ENCODE data around the gene KLK1. TPM values are rescaled to one million over a fixed set of nuclear protein-coding genes. Genes with fewer than 3 reads are reported as not detected.

KLK1 gene
- total RNA-seq, 1 donor from 2014 or later: not detected

DNA sequence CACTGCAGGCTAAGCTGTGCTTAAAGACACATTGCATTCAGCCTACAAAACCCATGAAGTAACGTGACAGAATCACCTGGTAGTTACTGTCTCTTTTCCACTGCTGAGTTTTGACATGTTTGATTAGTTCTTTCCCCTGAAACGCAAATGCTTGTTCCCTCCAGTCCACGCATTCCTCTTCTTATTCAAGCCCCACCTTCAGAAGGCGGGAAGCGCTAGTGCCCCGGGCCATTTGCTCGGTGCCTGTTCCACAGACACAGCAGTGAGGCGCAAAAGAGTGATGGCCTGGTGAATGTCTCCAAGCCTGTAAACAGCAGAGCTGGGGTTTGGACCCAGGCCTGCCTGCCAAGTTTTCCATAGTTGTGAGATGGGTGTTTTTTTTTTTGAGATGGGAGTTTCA, 22.5 kb downstream of the KLK1 start:
- no peak for DNase-seq (ENCODE audit: low spot score, unreplicated experiment)
- H3K36me3 Mint-ChIP-seq (ENCODE audit: insufficient read depth): peaks cover 8% of the 10 kb centered on the region
- H3K4me1 Mint-ChIP-seq (ENCODE audit: low read depth): peaks cover 21% of the 10 kb centered on the region
- no peak overlapping the region for H3K27ac Mint-ChIP-seq
- no peak for TF ChIP-seq CTCF (IDR thresholded peaks at IDR 0.05; ENCODE audit: unreplicated experiment)
- H3K27me3 Mint-ChIP-seq: no peaks in the 10 kb centered on the region
- no peaks in the 10 kb centered on the region for H3K9me3 Mint-ChIP-seq (ENCODE audit: low read depth)
- H3K4me3 Mint-ChIP-seq (ENCODE audit: low read depth): no peak overlapping the region

DNA sequence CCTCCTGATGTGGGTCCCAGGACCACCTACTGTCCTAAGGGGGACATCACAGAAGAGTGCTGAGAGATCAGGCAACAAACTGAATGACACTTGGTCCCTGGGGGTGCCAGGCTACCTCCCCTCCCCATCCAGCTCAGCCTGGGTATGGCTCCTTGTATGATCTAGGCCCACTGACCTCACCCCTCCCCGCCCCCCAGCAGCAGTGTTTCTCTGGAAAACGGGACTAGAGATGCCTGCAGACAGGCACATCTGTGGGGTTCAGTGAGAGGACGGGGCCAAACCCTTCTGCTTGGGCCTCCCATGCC, 24.1 kb downstream of the KLK1 start:
- Mint-ChIP-seq H3K36me3 (ENCODE audit: insufficient read depth) (peaks cover 8% of the 10 kb centered on the region), H3K4me3 (ENCODE audit: low read depth) (no peak overlapping the region), H3K27me3 (no peaks in the 10 kb centered on the region), H3K4me1 (ENCODE audit: low read depth) (peaks cover 19% of the 10 kb centered on the region), H3K27ac (no peak overlapping the region), H3K9me3 (ENCODE audit: low read depth) (no peaks in the 10 kb centered on the region)
- no peak for TF ChIP-seq CTCF (IDR thresholded peaks at IDR 0.05; ENCODE audit: unreplicated experiment)
- no peak for DNase-seq (ENCODE audit: low spot score, unreplicated experiment)

DNA sequence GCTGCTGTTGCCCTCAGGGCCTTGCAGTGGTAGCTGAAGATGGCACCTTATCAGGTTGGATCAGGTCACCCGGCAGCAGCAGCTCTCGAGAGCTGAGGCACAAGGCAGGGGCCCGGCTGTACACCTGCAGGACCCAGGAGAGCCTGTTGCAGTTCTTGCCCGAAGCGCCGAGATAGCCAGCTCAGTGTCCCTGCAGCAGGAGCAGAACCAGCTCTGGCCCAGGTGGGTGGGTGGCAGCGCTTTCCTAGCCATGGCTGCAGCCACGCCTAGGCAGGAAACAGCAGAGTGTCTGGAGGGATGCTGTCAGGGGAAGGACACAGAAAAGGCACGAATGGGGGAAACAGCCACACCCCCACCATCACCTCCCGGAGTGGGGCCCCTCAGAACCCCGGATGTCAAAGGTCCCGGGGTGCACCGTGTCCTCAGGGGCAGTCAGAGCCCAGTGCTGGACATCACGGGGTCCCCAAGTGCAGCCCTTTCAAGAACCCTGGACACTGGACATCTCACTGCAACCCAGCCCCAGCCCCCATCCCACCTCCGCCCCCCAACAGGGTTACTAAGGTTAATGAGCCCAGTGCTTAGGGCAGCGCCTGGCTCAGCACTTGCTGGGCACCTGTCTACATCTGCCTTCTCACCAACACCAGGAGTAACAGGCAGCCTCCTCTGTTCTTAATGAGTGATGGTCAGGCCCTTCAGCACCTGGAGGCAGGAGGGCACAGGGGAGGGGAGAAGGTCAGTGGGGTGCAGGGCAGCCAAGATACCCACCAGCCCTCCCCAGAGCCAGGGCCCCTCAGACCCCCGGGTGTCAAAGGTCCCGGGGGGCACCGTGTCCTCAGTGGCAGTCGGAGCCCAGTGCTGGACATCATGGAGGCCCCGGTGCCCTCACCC, 24.7 kb downstream of the KLK1 start:
- Mint-ChIP-seq H3K27me3 (no peaks in the 10 kb centered on the region), H3K4me3 (ENCODE audit: low read depth) (no peak overlapping the region), H3K36me3 (ENCODE audit: insufficient read depth) (peaks cover 8% of the 10 kb centered on the region), H3K9me3 (ENCODE audit: low read depth) (no peaks in the 10 kb centered on the region), H3K4me1 (ENCODE audit: low read depth) (peaks cover 22% of the 10 kb centered on the region), H3K27ac (no peak overlapping the region)
- DNase-seq (ENCODE audit: low spot score, unreplicated experiment): no peak
- no peak for TF ChIP-seq CTCF (IDR thresholded peaks at IDR 0.05; ENCODE audit: unreplicated experiment)

DNA sequence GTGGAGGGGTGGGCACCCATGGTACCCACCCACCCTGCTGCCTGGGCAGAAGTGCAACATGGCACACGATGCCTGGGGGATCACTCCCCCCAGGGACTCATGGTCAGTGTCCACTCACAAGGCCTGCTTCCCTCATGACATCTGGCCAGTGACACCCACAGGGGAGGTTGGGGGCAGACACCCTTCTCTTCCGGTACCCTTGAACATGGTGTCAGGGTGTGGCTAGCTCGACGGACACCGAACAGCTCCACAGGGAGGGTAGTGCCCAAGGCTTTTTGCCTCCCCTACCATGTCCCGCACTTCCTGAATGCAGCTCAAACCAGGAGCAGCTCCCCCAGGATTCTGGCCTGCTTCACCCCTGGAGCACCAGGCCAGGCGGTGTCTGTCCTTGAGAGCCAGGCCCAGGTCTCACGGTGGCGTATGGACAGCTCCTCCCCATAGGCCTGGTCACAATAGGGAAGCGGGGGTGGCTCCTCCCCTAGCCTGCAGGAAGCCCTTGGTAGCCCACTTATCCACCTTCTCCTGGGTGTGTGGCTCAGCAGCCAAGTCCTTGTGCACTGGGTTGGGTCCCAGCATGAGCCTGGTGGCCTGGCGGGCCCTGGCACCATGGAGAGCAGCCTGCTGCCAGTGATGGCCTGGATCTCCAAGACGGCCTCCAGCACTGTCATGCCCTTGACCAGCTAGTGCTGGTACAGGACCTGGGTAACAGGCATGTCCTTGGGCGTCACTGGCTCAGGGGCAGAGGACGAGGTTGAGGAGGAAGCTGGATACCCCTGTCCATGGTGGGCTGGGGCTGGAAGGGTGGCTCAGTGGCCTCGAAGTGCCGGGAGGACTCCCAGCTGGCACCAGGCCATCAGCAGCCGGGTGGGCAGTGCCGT, 25.6 kb downstream of the KLK1 start:
- no peak overlapping the region for H3K4me3 Mint-ChIP-seq (ENCODE audit: low read depth)
- TF ChIP-seq CTCF (IDR thresholded peaks at IDR 0.05; ENCODE audit: unreplicated experiment): no peak
- no peaks in the 10 kb centered on the region for H3K27me3 Mint-ChIP-seq
- H3K4me1 Mint-ChIP-seq (ENCODE audit: low read depth): peaks cover 14% of the 10 kb centered on the region
- H3K36me3 Mint-ChIP-seq (ENCODE audit: insufficient read depth): peaks cover 8% of the 10 kb centered on the region
- no peak for DNase-seq (ENCODE audit: low spot score, unreplicated experiment)
- no peak overlapping the region for H3K27ac Mint-ChIP-seq
- H3K9me3 Mint-ChIP-seq (ENCODE audit: low read depth): no peaks in the 10 kb centered on the region

GRCh38 chr19:50797429-50797780, 26.2 kb downstream of the KLK1 start:
- H3K9me3 Mint-ChIP-seq (ENCODE audit: low read depth): no peaks in the 10 kb centered on the region
- H3K36me3 Mint-ChIP-seq (ENCODE audit: insufficient read depth): peaks cover 8% of the 10 kb centered on the region
- H3K27me3 Mint-ChIP-seq: no peaks in the 10 kb centered on the region
- H3K4me1 Mint-ChIP-seq (ENCODE audit: low read depth): peaks cover 10% of the 10 kb centered on the region
- no peak overlapping the region for H3K27ac Mint-ChIP-seq
- no peak for TF ChIP-seq CTCF (IDR thresholded peaks at IDR 0.05; ENCODE audit: unreplicated experiment)
- H3K4me3 Mint-ChIP-seq (ENCODE audit: low read depth): no peak overlapping the region
- DNase-seq (ENCODE audit: low spot score, unreplicated experiment): no peak

Measured in progenitor cell of endocrine pancreas (in vitro differentiated cells).